CD4-positive, alpha-beta T cell (primary cell): ENCODE results near the gene CNTROB. TPM values are rescaled to one million over a fixed set of nuclear protein-coding genes. Genes with fewer than 3 reads are reported as not detected.

ENCODE experiments used
- ATAC-seq: fragments of 200-7000 bp; cut with Tn5 transposase; one replicate; pipeline ENCODE4 v1.10.0; 2022; ENCODE audit warnings: mild to moderate bottlenecking; ENCODE audit not compliant: poor library complexity
- CTCF ChIA-PET: fragments of 350-600 bp; sonication (Branson Sonifier 250); formaldehyde crosslinking; loops from one replicate; lab custom pipeline; 2021; ENCODE audit warnings: antibody characterized with exemption, inconsistent platforms; lab: Charles Lee
- POLR2A ChIA-PET: fragments of 350-600 bp; sonication (Branson Sonifier 250); formaldehyde crosslinking; loops from one replicate; lab custom pipeline; 2021; ENCODE audit warnings: antibody characterized with exemption, inconsistent platforms; lab: Charles Lee
- DNase-seq, 14 experiments: peaks; one replicate each; pipeline ENCODE4 v3.0.0-alpha.2; 2013 to 2020; ENCODE audit warnings: mixed read lengths in 2 of 14
- H3K27ac ChIP-seq, 2 donors: one replicate each; pipeline versions ENCODE4 v1.5.1 to v1.7.0; 2013; ENCODE audit warnings: low read length in 2 of 2, low read depth in 1 of 2, mild to moderate bottlenecking in 1 of 2
- H3K27me3 ChIP-seq, 2 experiments: 1 replicate in 1 of 2; 2 replicates in 1 of 2; pipeline versions ENCODE4 v1.6.1 to v1.7.0; 2013; ENCODE audit warnings: low read length in 2 of 2, control low read depth in 1 of 2, mild to moderate bottlenecking in 1 of 2, moderate library complexity in 1 of 2; ENCODE audit not compliant: insufficient read depth in 2 of 2, control insufficient read depth in 1 of 2
- H3K36me3 ChIP-seq: one replicate; pipeline ENCODE4 v1.6.1; 2013; ENCODE audit warnings: low read length, control low read depth; ENCODE audit not compliant: insufficient read depth
- H3K4me1 ChIP-seq: one replicate; pipeline ENCODE4 v1.6.1; 2013; ENCODE audit warnings: low read length, control low read depth; ENCODE audit not compliant: insufficient read depth
- H3K4me3 ChIP-seq: one replicate; pipeline ENCODE4 v1.5.1; 2013; ENCODE audit warnings: mild to moderate bottlenecking, low read length, moderate library complexity
- H3K9me3 ChIP-seq, 2 experiments: 1 replicate in 1 of 2; 2 replicates in 1 of 2; pipeline versions ENCODE4 v1.6.1 to v1.7.0; 2013; ENCODE audit warnings: low read length in 2 of 2, mild to moderate bottlenecking in 2 of 2, control low read depth in 1 of 2, moderate library complexity in 1 of 2; ENCODE audit not compliant: control insufficient read depth in 1 of 2, insufficient read depth in 1 of 2
- H3K27ac Mint-ChIP-seq: one replicate; pipeline ENCODE4 v1.8.0; 2020; ENCODE audit warnings: mixed read lengths
- H3K27me3 Mint-ChIP-seq: one replicate; pipeline ENCODE4 v1.8.0; 2021; ENCODE audit warnings: mixed read lengths
- H3K36me3 Mint-ChIP-seq: one replicate; pipeline ENCODE4 v1.8.0; 2021; ENCODE audit warnings: low read depth, mixed read lengths
- H3K4me1 Mint-ChIP-seq: one replicate; pipeline ENCODE4 v1.8.0; 2021; ENCODE audit warnings: low read depth, mixed read lengths
- H3K4me3 Mint-ChIP-seq: one replicate; pipeline ENCODE4 v1.8.0; 2020; ENCODE audit warnings: mild to moderate bottlenecking, mixed read lengths
- H3K9me3 Mint-ChIP-seq: one replicate; pipeline ENCODE4 v1.8.0; 2020; ENCODE audit warnings: mixed read lengths
- intact Hi-C, 2 experiments: fragments of 100-400 bp; cut with DNase I in 1 of 2; cut with micrococcal nuclease in 1 of 2; formaldehyde crosslinking; loops; one replicate each; pipeline versions ENCODE4 v1.15.1 to v1.9.0; 2023 to 2025; cut with DNase I, micrococcal nuclease
- total RNA-seq, 174 experiments: library from RNA in 2 of 174; stranded (reverse) in 2 of 174; gene quantifications; one replicate each; pipeline ENCODE4 v1.2.3 and lab custom pipeline; 2021 to 2026
- TF ChIP-seq, protein P1 (sequence below): fragments of 200-600 bp; IDR thresholded peaks from one replicate; pipeline ENCODE4 v1.8.0; 2022; ENCODE audit warnings: antibody characterized with exemption, mild to moderate bottlenecking

CNTROB gene
- total RNA-seq, 2 experiments from 2014 or later: 20.6 to 21.9 TPM

DNA sequence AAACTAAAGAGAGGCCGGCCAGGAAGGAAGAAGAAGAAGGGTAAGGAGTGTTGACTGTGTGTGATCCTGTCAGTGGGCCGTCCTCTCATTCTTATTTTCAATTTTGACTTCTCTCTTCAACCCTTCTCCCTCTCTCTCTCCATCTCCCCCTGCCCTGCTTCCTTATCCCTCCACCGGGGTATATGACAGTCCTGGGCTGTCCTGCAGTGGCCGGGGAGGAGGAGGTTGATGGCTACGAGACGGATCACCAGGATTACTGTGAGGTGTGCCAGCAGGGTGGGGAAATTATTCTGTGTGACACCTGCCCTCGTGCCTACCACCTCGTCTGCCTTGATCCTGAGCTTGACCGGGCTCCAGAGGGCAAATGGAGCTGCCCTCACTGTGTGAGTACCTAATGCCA is 37.8 kb upstream of the CNTROB start:
- DNase-seq: no peak
- intact Hi-C loops: loop anchor here in 1 of 2 experiments (5.0 kb wide), 1 partner anchor 72 kb away; no protein-coding TSS in a partner anchor
- H3K36me3 ChIP-seq: peaks cover 94% of the 10 kb centered on the region
- Mint-ChIP-seq H3K4me1 (peaks cover 12% of the 10 kb centered on the region), H3K27me3 (no peaks in the 10 kb centered on the region), H3K27ac (no peak overlapping the region), H3K9me3 (no peaks in the 10 kb centered on the region), H3K4me3 (no peak overlapping the region), H3K36me3 (peaks cover 63% of the 10 kb centered on the region)
- H3K9me3 ChIP-seq: no peaks in the 10 kb centered on the region
- ATAC-seq: no peak
- no peaks in the 10 kb centered on the region for H3K27me3 ChIP-seq
- no peak overlapping the region for H3K4me3 ChIP-seq
- CTCF ChIA-PET: no interaction called here
- POLR2A ChIA-PET: interaction anchor here (1.4 kb wide), 1 partner anchor 96 kb away, joined by 3 read pairs; no protein-coding TSS in a partner anchor
- TF ChIP-seq, protein P1, sequence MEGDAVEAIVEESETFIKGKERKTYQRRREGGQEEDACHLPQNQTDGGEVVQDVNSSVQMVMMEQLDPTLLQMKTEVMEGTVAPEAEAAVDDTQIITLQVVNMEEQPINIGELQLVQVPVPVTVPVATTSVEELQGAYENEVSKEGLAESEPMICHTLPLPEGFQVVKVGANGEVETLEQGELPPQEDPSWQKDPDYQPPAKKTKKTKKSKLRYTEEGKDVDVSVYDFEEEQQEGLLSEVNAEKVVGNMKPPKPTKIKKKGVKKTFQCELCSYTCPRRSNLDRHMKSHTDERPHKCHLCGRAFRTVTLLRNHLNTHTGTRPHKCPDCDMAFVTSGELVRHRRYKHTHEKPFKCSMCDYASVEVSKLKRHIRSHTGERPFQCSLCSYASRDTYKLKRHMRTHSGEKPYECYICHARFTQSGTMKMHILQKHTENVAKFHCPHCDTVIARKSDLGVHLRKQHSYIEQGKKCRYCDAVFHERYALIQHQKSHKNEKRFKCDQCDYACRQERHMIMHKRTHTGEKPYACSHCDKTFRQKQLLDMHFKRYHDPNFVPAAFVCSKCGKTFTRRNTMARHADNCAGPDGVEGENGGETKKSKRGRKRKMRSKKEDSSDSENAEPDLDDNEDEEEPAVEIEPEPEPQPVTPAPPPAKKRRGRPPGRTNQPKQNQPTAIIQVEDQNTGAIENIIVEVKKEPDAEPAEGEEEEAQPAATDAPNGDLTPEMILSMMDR: no peak
- peaks cover 11% of the 10 kb centered on the region for H3K4me1 ChIP-seq
- H3K27ac ChIP-seq: no peak overlapping the region

DNA sequence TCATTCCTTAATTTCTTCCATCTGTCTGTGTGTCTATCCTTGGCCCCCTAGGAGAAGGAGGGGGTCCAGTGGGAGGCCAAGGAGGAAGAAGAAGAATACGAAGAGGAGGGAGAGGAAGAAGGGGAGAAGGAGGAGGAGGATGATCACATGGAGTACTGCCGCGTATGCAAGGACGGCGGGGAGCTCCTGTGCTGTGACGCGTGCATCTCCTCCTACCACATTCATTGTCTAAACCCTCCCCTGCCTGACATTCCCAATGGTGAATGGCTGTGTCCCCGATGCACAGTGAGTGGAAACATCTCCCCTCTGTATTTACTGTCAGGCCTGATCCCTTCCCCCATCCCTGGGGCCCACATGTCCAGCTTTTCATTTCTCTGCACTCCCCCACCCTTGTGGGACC is 37.1 kb upstream of the CNTROB start:
- ChIA-PET CTCF (no interaction called here), POLR2A (no interaction called here)
- Histone ChIP-seq H3K27ac (no peak overlapping the region), H3K27me3 (no peaks in the 10 kb centered on the region), H3K36me3 (peaks cover 96% of the 10 kb centered on the region), H3K9me3 (no peaks in the 10 kb centered on the region), H3K4me1 (peaks cover 5% of the 10 kb centered on the region), H3K4me3 (no peak overlapping the region)
- no peaks in the 10 kb centered on the region for H3K9me3 Mint-ChIP-seq
- H3K4me3 Mint-ChIP-seq: no peak overlapping the region
- peaks cover 12% of the 10 kb centered on the region for H3K4me1 Mint-ChIP-seq
- TF ChIP-seq, protein P1: no peak
- H3K36me3 Mint-ChIP-seq: peaks cover 69% of the 10 kb centered on the region
- ATAC-seq (no peak), DNase-seq (no peak)
- peak overlapping the region; percentile 22 for H3K27ac Mint-ChIP-seq
- intact Hi-C loops: loop anchor here in 1 of 2 experiments (5.0 kb wide), 1 partner anchor 73 kb away; no protein-coding TSS in a partner anchor
- no peaks in the 10 kb centered on the region for H3K27me3 Mint-ChIP-seq

DNA sequence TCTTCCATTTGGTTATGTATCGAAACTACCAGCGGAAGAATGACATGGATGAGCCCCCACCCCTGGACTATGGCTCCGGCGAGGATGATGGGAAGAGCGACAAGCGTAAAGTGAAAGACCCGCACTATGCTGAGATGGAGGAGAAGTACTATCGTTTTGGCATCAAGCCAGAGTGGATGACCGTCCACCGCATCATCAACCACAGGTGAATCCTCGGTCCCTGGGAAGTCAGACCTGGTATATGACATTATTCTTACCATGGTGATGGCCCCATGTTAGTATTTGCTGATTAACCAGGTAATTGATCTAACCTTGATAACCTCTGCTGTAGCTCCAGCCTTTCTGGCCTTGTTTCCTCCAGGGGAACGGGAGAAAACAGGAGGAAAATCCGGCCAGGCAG is 34.9 kb upstream of the CNTROB start:
- Mint-ChIP-seq H3K36me3 (peaks cover 92% of the 10 kb centered on the region), H3K4me3 (no peak overlapping the region), H3K27ac (no peak overlapping the region), H3K4me1 (peaks cover 12% of the 10 kb centered on the region), H3K9me3 (no peaks in the 10 kb centered on the region), H3K27me3 (no peaks in the 10 kb centered on the region)
- Histone ChIP-seq H3K9me3 (no peaks in the 10 kb centered on the region), H3K27ac (no peak overlapping the region), H3K4me1 (peaks cover 3% of the 10 kb centered on the region), H3K36me3 (peaks cover 95% of the 10 kb centered on the region), H3K27me3 (no peaks in the 10 kb centered on the region), H3K4me3 (no peak overlapping the region)
- CTCF ChIA-PET: interaction anchor here (0.7 to 3.0 kb wide), 9 partner anchors 29 to 92 kb away, joined by 3 to 17 read pairs (median 4); partner anchors contain the start of gene NAA38
- ATAC-seq (no peak), DNase-seq (no peak)
- POLR2A ChIA-PET: no interaction called here
- TF ChIP-seq, protein P1: no peak
- intact Hi-C loops: no loop called here
